ENCODE results near the gene SCYL1. TPM values are rescaled to one million over a fixed set of nuclear protein-coding genes. Genes with fewer than 3 reads are reported as not detected.

The SCYL1 gene
- total RNA-seq, 2 donors from 2014 or later, result 55.0 to 62.3 TPM

DNA sequence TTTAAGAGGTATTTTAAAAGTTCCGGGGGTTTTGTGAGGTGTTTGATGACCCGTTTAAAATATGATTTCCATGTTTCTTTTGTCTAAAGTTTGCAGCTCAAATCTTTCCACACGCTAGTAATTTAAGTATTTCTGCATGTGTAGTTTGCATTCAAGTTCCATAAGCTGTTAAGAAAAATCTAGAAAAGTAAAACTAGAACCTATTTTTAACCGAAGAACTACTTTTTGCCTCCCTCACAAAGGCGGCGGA, 26.2 kb upstream of the SCYL1 start:
- Histone ChIP-seq H3K27ac (peak overlapping the region; percentile 93 to 99 (median 98)), H3K4me3 (peak overlapping the region in 1 of 2 donors; percentile 12), H3K9me3 (no peaks in the 10 kb centered on the region), H3K36me3 (replicated peaks in 1 of 2; ENCODE audit: insufficient read depth in 1 of 2, low read depth in 2 of 2) (peaks cover 3 to 4% of the 10 kb centered on the region in 2 donors), H3K4me1 (peaks cover 35% of the 10 kb centered on the region), H3K27me3 (no peaks in the 10 kb centered on the region)
- ATAC-seq (no peak), DNase-seq (no peak)
- intact Hi-C loops (cut with DNase I), result no loop called here
- no peak for TF ChIP-seq POLR2A (IDR thresholded peaks at IDR 0.05)
- TF ChIP-seq, protein P1, sequence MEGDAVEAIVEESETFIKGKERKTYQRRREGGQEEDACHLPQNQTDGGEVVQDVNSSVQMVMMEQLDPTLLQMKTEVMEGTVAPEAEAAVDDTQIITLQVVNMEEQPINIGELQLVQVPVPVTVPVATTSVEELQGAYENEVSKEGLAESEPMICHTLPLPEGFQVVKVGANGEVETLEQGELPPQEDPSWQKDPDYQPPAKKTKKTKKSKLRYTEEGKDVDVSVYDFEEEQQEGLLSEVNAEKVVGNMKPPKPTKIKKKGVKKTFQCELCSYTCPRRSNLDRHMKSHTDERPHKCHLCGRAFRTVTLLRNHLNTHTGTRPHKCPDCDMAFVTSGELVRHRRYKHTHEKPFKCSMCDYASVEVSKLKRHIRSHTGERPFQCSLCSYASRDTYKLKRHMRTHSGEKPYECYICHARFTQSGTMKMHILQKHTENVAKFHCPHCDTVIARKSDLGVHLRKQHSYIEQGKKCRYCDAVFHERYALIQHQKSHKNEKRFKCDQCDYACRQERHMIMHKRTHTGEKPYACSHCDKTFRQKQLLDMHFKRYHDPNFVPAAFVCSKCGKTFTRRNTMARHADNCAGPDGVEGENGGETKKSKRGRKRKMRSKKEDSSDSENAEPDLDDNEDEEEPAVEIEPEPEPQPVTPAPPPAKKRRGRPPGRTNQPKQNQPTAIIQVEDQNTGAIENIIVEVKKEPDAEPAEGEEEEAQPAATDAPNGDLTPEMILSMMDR (IDR thresholded peaks at IDR 0.05), result peak in 1 of 7 experiments; percentile 9
- 0 to 1% methylated on average over 6 of the region's 6 CpGs for WGBS, 2 donors

DNA sequence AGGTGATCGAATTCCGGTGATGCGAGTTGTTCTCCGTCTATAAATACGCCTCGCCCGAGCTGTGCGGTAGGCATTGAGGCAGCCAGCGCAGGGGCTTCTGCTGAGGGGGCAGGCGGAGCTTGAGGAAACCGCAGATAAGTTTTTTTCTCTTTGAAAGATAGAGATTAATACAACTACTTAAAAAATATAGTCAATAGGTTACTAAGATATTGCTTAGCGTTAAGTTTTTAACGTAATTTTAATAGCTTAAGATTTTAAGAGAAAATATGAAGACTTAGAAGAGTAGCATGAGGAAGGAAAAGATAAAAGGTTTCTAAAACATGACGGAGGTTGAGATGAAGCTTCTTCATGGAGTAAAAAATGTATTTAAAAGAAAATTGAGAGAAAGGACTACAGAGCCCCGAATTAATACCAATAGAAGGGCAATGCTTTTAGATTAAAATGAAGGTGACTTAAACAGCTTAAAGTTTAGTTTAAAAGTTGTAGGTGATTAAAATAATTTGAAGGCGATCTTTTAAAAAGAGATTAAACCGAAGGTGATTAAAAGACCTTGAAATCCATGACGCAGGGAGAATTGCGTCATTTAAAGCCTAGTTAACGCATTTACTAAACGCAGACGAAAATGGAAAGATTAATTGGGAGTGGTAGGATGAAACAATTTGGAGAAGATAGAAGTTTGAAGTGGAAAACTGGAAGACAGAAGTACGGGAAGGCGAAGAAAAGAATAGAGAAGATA, 25.7 kb upstream of the SCYL1 start, which contains the start of gene MALAT1:
Gene MALAT1 (plus strand): TSS at position 69 of the 736 bp plus-strand sequence.
- intact Hi-C loops (cut with DNase I), result no loop called here
- Histone ChIP-seq H3K4me1 (peaks cover 30% of the 10 kb centered on the region), H3K36me3 (replicated peaks in 1 of 2; ENCODE audit: insufficient read depth in 1 of 2, low read depth in 2 of 2) (peaks cover 3 to 4% of the 10 kb centered on the region in 2 donors), H3K27ac (peak within 1 kb of the TSS; percentile 93 to 99 (median 98)), H3K4me3 (peak within 1 kb of the TSS; percentile 52 to 68), H3K9me3 (no peaks in the 10 kb centered on the region), H3K27me3 (no peaks in the 10 kb centered on the region)
- peak; percentile 30 for ATAC-seq
- 0 to 1% methylated on average over 24 of the region's 24 CpGs for WGBS, 2 donors
- peak; percentile 99 to 100 (median 100) for TF ChIP-seq POLR2A (IDR thresholded peaks at IDR 0.05)
- TF ChIP-seq, protein P1 (IDR thresholded peaks at IDR 0.05), result no peak
- DNase-seq, result peak; percentile 94 to 96 (median 96)

DNA sequence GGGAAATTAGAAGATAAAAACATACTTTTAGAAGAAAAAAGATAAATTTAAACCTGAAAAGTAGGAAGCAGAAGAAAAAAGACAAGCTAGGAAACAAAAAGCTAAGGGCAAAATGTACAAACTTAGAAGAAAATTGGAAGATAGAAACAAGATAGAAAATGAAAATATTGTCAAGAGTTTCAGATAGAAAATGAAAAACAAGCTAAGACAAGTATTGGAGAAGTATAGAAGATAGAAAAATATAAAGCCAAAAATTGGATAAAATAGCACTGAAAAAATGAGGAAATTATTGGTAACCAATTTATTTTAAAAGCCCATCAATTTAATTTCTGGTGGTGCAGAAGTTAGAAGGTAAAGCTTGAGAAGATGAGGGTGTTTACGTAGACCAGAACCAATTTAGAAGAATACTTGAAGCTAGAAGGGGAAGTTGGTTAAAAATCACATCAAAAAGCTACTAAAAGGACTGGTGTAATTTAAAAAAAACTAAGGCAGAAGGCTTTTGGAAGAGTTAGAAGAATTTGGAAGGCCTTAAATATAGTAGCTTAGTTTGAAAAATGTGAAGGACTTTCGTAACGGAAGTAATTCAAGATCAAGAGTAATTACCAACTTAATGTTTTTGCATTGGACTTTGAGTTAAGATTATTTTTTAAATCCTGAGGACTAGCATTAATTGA, 25.0 kb upstream of the SCYL1 start:
- peaks cover 28% of the 10 kb centered on the region for H3K4me1 ChIP-seq
- DNase-seq, result no peak
- TF ChIP-seq, protein P1 (IDR thresholded peaks at IDR 0.05), result no peak
- no peak for TF ChIP-seq POLR2A (IDR thresholded peaks at IDR 0.05)
- H3K9me3 ChIP-seq, result no peaks in the 10 kb centered on the region
- peak overlapping the region; percentile 52 to 68 for H3K4me3 ChIP-seq
- WGBS, 2 donors, result 0% methylated on average over 3 of the region's 3 CpGs
- intact Hi-C loops (cut with DNase I), result no loop called here
- H3K36me3 ChIP-seq (replicated peaks in 1 of 2; ENCODE audit: insufficient read depth in 1 of 2, low read depth in 2 of 2), result peaks cover 4 to 8% of the 10 kb centered on the region in 2 donors
- H3K27ac ChIP-seq, result peak overlapping the region; percentile 68 to 99 (median 98)
- no peak for ATAC-seq
- H3K27me3 ChIP-seq, result no peaks in the 10 kb centered on the region

DNA sequence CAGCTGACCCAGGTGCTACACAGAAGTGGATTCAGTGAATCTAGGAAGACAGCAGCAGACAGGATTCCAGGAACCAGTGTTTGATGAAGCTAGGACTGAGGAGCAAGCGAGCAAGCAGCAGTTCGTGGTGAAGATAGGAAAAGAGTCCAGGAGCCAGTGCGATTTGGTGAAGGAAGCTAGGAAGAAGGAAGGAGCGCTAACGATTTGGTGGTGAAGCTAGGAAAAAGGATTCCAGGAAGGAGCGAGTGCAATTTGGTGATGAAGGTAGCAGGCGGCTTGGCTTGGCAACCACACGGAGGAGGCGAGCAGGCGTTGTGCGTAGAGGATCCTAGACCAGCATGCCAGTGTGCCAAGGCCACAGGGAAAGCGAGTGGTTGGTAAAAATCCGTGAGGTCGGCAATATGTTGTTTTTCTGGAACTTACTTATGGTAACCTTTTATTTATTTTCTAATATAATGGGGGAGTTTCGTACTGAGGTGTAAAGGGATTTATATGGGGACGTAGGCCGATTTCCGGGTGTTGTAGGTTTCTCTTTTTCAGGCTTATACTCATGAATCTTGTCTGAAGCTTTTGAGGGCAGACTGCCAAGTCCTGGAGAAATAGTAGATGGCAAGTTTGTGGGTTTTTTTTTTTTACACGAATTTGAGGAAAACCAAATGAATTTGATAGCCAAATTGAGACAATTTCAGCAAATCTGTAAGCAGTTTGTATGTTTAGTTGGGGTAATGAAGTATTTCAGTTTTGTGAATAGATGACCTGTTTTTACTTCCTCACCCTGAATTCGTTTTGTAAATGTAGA, 24.3 kb upstream of the SCYL1 start:
- ATAC-seq, result no peak
- Histone ChIP-seq H3K27me3 (no peaks in the 10 kb centered on the region), H3K9me3 (no peaks in the 10 kb centered on the region), H3K4me1 (peaks cover 28% of the 10 kb centered on the region), H3K27ac (peak overlapping the region; percentile 68 to 99 (median 98)), H3K36me3 (replicated peaks in 1 of 2; ENCODE audit: insufficient read depth in 1 of 2, low read depth in 2 of 2) (peaks cover 12 to 13% of the 10 kb centered on the region in 2 donors), H3K4me3 (peak overlapping the region; percentile 52 to 68)
- WGBS, 2 donors, result 0 to 1% methylated on average over 20 of the region's 20 CpGs
- peak; percentile 54 to 66 (median 62) for DNase-seq
- TF ChIP-seq, protein P1 (IDR thresholded peaks at IDR 0.05), result no peak
- TF ChIP-seq POLR2A (IDR thresholded peaks at IDR 0.05), result peak in 2 of 3 donors; percentile 80 to 85
- intact Hi-C loops (cut with DNase I), result no loop called here

All from body of pancreas (tissue), 4 donors.